ENCODE results near the gene MAP3K5.

GRCh38 chr6:136822046-136822375 lies 29.7 kb upstream of the MAP3K5 start:
- TF ChIP-seq POLR2A (IDR thresholded peaks at IDR 0.05) (no peak), CTCF (IDR thresholded peaks at IDR 0.05) (no peak)
